ENCODE measurements around the gene EXTL1. TPM values are rescaled to one million over a fixed set of nuclear protein-coding genes. Genes with fewer than 3 reads are reported as not detected.

Gene EXTL1
- total RNA-seq, 1 donor from 2014 or later, result 0.85 TPM

GRCh38 chr1:26003262-26003661 lies 18.3 kb upstream of the EXTL1 start:
- Histone ChIP-seq H3K36me3 (no peaks in the 10 kb centered on the region), H3K4me3 (no peak overlapping the region), H3K27me3 (no peaks in the 10 kb centered on the region), H3K4me1 (peaks cover 0 to 3% of the 10 kb centered on the region in 2 donors), H3K9me3 (no peaks in the 10 kb centered on the region), H3K27ac (no peak overlapping the region)
- intact Hi-C loops (cut with DNase I), result no loop called here
- no peak for DNase-seq (ENCODE audit: low spot score in 2 of 2)
- no peak for TF ChIP-seq CTCF (IDR thresholded peaks at IDR 0.05)

GRCh38 chr1:26003756-26004155 lies 17.8 kb upstream of the EXTL1 start:
- H3K27me3 ChIP-seq, result no peaks in the 10 kb centered on the region

GRCh38 chr1:26005434-26006105 lies 16.0 kb upstream of the EXTL1 start:
- TF ChIP-seq CTCF (IDR thresholded peaks at IDR 0.05), result no peak
- DNase-seq (ENCODE audit: low spot score in 2 of 2), result no peak
- H3K4me1 ChIP-seq, result no peaks in the 10 kb centered on the region
- no peaks in the 10 kb centered on the region for H3K36me3 ChIP-seq
- H3K27ac ChIP-seq, result peak overlapping the region in 1 of 2 donors; percentile 19
- H3K4me3 ChIP-seq, result no peak overlapping the region
- intact Hi-C loops (cut with DNase I), result no loop called here
- no peaks in the 10 kb centered on the region for H3K27me3 ChIP-seq
- H3K9me3 ChIP-seq, result no peaks in the 10 kb centered on the region

More at GRCh38 chr1:26003756-26004155, 17.8 kb upstream of the EXTL1 start:
- Histone ChIP-seq H3K4me1 (peaks cover 0 to under 1% of the 10 kb centered on the region in 2 donors), H3K9me3 (no peaks in the 10 kb centered on the region), H3K27ac (no peak overlapping the region), H3K36me3 (no peaks in the 10 kb centered on the region), H3K4me3 (no peak overlapping the region)
- no peak for DNase-seq (ENCODE audit: low spot score in 2 of 2)
- TF ChIP-seq CTCF (IDR thresholded peaks at IDR 0.05), result no peak
- intact Hi-C loops (cut with DNase I), result no loop called here

GRCh38 chr1:26006710-26007109 lies 14.9 kb upstream of the EXTL1 start:
- Histone ChIP-seq H3K9me3 (no peaks in the 10 kb centered on the region), H3K27ac (no peak overlapping the region), H3K4me1 (no peaks in the 10 kb centered on the region), H3K4me3 (no peak overlapping the region), H3K27me3 (no peaks in the 10 kb centered on the region), H3K36me3 (no peaks in the 10 kb centered on the region)
- no peak for DNase-seq (ENCODE audit: low spot score in 2 of 2)
- intact Hi-C loops (cut with DNase I), result no loop called here
- no peak for TF ChIP-seq CTCF (IDR thresholded peaks at IDR 0.05)

GRCh38 chr1:26009796-26010447 lies 11.7 kb upstream of the EXTL1 start:
- H3K4me1 ChIP-seq, result no peaks in the 10 kb centered on the region
- no peak for DNase-seq (ENCODE audit: low spot score in 2 of 2)
- intact Hi-C loops (cut with DNase I), result no loop called here

More at GRCh38 chr1:26009796-26010447, 11.7 kb upstream of the EXTL1 start:
- no peak for TF ChIP-seq CTCF (IDR thresholded peaks at IDR 0.05)
- Histone ChIP-seq H3K4me3 (no peak overlapping the region), H3K27ac (no peak overlapping the region), H3K36me3 (no peaks in the 10 kb centered on the region), H3K27me3 (no peaks in the 10 kb centered on the region), H3K9me3 (no peaks in the 10 kb centered on the region)

All from ascending aorta (tissue), 2 donors.